HL-60 (cell line): Measurements from ENCODE around the gene PLEKHA8.
"Not testable (repeated sequence)": the region's sequence is repeated elsewhere in the genome, so short reads cannot be mapped to it uniquely, and the experiment has no call there.

Experiments
- DNase-seq, 2 experiments: peaks; one replicate each; pipeline ENCODE4 v3.0.0-alpha.2; 2010 to 2020; ENCODE audit warnings: low read depth in 1 of 2, low spot score in 1 of 2
- H3K27ac ChIP-seq: fragments of 250-450 bp; sonication (Bioruptor Pico); replicated peaks from 2 replicates; pipeline ENCODE4 v1.5.1; 2020; ENCODE audit warnings: mild to moderate bottlenecking, moderate library complexity
- H3K27me3 ChIP-seq: fragments of 250-450 bp; sonication (Bioruptor Pico); 2 replicates; pipeline ENCODE4 v1.5.1; 2021; ENCODE audit warnings: mild to moderate bottlenecking, moderate library complexity; ENCODE audit not compliant: insufficient read depth, poor library complexity, severe bottlenecking
- H3K4me3 ChIP-seq: replicated peaks from 2 replicates; pipeline ENCODE4 v1.5.1; 2011; ENCODE audit warnings: mild to moderate bottlenecking, control low read depth, low read length; ENCODE audit not compliant: insufficient read depth
- CTCF ChIP-seq: IDR thresholded peaks from one replicate; pipeline ENCODE4 v1.5.1; 2011; ENCODE audit warnings: low read length, control low read depth, inconsistent platforms; ENCODE audit not compliant: insufficient read depth
- GABPA ChIP-seq: IDR thresholded peaks from 2 replicates; pipeline ENCODE4 v1.6.1; 2012; ENCODE audit warnings: low read depth
- POLR2AphosphoS5 ChIP-seq: IDR thresholded peaks from 2 replicates; pipeline ENCODE4 v1.6.1; 2012; ENCODE audit warnings: low read depth
- REST ChIP-seq: IDR thresholded peaks from 2 replicates; pipeline ENCODE4 v1.6.1; 2012; ENCODE audit warnings: low read depth; ENCODE audit not compliant: insufficient replicate concordance
- SPI1 ChIP-seq: IDR thresholded peaks from 2 replicates; pipeline ENCODE4 v1.6.1; 2012; ENCODE audit warnings: low read depth, mild to moderate bottlenecking, borderline replicate concordance

Gene PLEKHA8

GRCh38 chr7:30091491-30091912 lies 63.3 kb downstream of the PLEKHA8 start:
- H3K27me3 ChIP-seq: no peaks in the 10 kb centered on the region
- no peak for DNase-seq
- H3K4me3 ChIP-seq: no peak overlapping the region
- H3K27ac ChIP-seq: no peak overlapping the region
- TF ChIP-seq CTCF: no peak
- no peak for TF ChIP-seq REST
- no peak for TF ChIP-seq GABPA
- TF ChIP-seq POLR2AphosphoS5: no peak
- TF ChIP-seq SPI1: no peak

GRCh38 chr7:30091987-30092386 lies 63.8 kb downstream of the PLEKHA8 start:
- TF ChIP-seq POLR2AphosphoS5 (no peak), GABPA (no peak), REST (no peak), CTCF (no peak), SPI1 (no peak)
- Histone ChIP-seq H3K27ac (no peak overlapping the region), H3K27me3 (no peaks in the 10 kb centered on the region), H3K4me3 (no peak overlapping the region)
- DNase-seq: no peak

- Histone ChIP-seq H3K27ac (no peak overlapping the region), H3K27me3 (no peaks in the 10 kb centered on the region), H3K4me3 (no peak overlapping the region)
- DNase-seq: no peak
- TF ChIP-seq POLR2AphosphoS5 (no peak), CTCF (no peak), GABPA (no peak), REST (no peak), SPI1 (no peak)
These were observed 65.3 kb downstream of the PLEKHA8 start for GRCh38 chr7:30093420-30093952.

- not testable (repeated sequence) for H3K27ac ChIP-seq, DNase-seq, H3K4me3 ChIP-seq, H3K27me3 ChIP-seq
These were observed 70.4 kb downstream of the PLEKHA8 start for GRCh38 chr7:30098599-30098998.
